HEK293 (cell line): ENCODE data around the gene TIMM50.

Experiments
- BCL11B ChIP-seq: fragments of 450-650 bp; formaldehyde crosslinking; IDR thresholded peaks from 2 replicates; pipeline ENCODE4 v1.5.1; 2016; ENCODE audit warnings: low read depth, missing biosample characterization, missing genetic modification characterization
- GLI2 ChIP-seq: fragments of 450-650 bp; formaldehyde crosslinking; IDR thresholded peaks from 2 replicates; pipeline ENCODE4; 2017; ENCODE audit warnings: missing biosample characterization, missing genetic modification characterization, low read depth, borderline replicate concordance
- KLF7 ChIP-seq: fragments of 450-650 bp; formaldehyde crosslinking; IDR thresholded peaks from 2 replicates; pipeline ENCODE4 v1.5.1; 2016; ENCODE audit warnings: missing biosample characterization, missing genetic modification characterization, borderline replicate concordance
- KLF8 ChIP-seq: fragments of 450-650 bp; formaldehyde crosslinking; IDR thresholded peaks from 2 replicates; pipeline ENCODE4 v1.5.1; 2016; ENCODE audit warnings: missing biosample characterization, missing genetic modification characterization
- KLF9 ChIP-seq: fragments of 450-650 bp; formaldehyde crosslinking; IDR thresholded peaks from 2 replicates; pipeline ENCODE4 v1.5.1; 2016; ENCODE audit warnings: missing biosample characterization, missing genetic modification characterization, low read depth
- MEIS1 ChIP-seq: sonication (generic); formaldehyde crosslinking; IDR thresholded peaks from 2 replicates; pipeline ENCODE4 v1.8.1; 2022; ENCODE audit warnings: missing genetic modification reagents, mild to moderate bottlenecking, borderline replicate concordance
- PRDM10 ChIP-seq: fragments of 450-650 bp; formaldehyde crosslinking; IDR thresholded peaks from 2 replicates; pipeline ENCODE4 v1.5.1; 2016; ENCODE audit warnings: missing biosample characterization, missing genetic modification characterization
- RBAK ChIP-seq: fragments of 450-650 bp; formaldehyde crosslinking; IDR thresholded peaks from 2 replicates; pipeline ENCODE4 v1.5.1; 2016; ENCODE audit warnings: missing biosample characterization, missing genetic modification characterization
- ZBTB1 ChIP-seq: fragments of 450-650 bp; formaldehyde crosslinking; IDR thresholded peaks from 2 replicates; pipeline ENCODE4 v1.5.1; 2016; ENCODE audit warnings: missing biosample characterization, missing genetic modification characterization
- ZBTB20 ChIP-seq: fragments of 450-650 bp; formaldehyde crosslinking; IDR thresholded peaks from 2 replicates; pipeline ENCODE4 v1.5.1; 2016; ENCODE audit warnings: missing biosample characterization, missing genetic modification characterization
- ZBTB7A ChIP-seq: fragments of 450-650 bp; formaldehyde crosslinking; IDR thresholded peaks from 2 replicates; pipeline ENCODE4 v1.5.1; 2016; ENCODE audit warnings: low read depth, missing biosample characterization, missing genetic modification characterization
- ZFP3 ChIP-seq: fragments of 450-650 bp; formaldehyde crosslinking; IDR thresholded peaks from 2 replicates; pipeline ENCODE4 v1.5.1; 2016; ENCODE audit warnings: low read depth, missing biosample characterization, missing genetic modification characterization
- ZFP41 ChIP-seq: fragments of 450-650 bp; formaldehyde crosslinking; IDR thresholded peaks from 2 replicates; pipeline ENCODE4 v1.5.1; 2016; ENCODE audit warnings: missing biosample characterization, missing genetic modification characterization, borderline replicate concordance
- ZNF114 ChIP-seq: fragments of 450-650 bp; formaldehyde crosslinking; IDR thresholded peaks from 2 replicates; pipeline ENCODE4 v1.5.0; 2017; ENCODE audit warnings: missing biosample characterization, missing genetic modification characterization
- ZNF146 ChIP-seq: fragments of 450-650 bp; formaldehyde crosslinking; IDR thresholded peaks from 2 replicates; pipeline ENCODE4 v1.5.1; 2016; ENCODE audit warnings: missing biosample characterization, missing genetic modification characterization
- ZNF157 ChIP-seq: fragments of 450-650 bp; formaldehyde crosslinking; IDR thresholded peaks from 2 replicates; pipeline ENCODE4 v1.5.1; 2016; ENCODE audit warnings: missing biosample characterization, missing genetic modification characterization
- ZNF221 ChIP-seq: fragments of 450-650 bp; formaldehyde crosslinking; IDR thresholded peaks from 2 replicates; pipeline ENCODE4 v1.5.1; 2017; ENCODE audit warnings: missing biosample characterization, missing genetic modification characterization, borderline replicate concordance
- ZNF302 ChIP-seq: fragments of 450-650 bp; formaldehyde crosslinking; IDR thresholded peaks from 2 replicates; pipeline ENCODE4 v1.5.1; 2016; ENCODE audit warnings: missing biosample characterization, missing genetic modification characterization, low read depth
- ZNF391 ChIP-seq: fragments of 450-650 bp; formaldehyde crosslinking; IDR thresholded peaks from 2 replicates; pipeline ENCODE4 v1.5.1; 2016; ENCODE audit warnings: low read depth, missing biosample characterization, missing genetic modification characterization, borderline replicate concordance
- ZNF629 ChIP-seq: fragments of 450-650 bp; formaldehyde crosslinking; IDR thresholded peaks from 2 replicates; pipeline ENCODE4 v1.5.1; 2017; ENCODE audit warnings: missing biosample characterization, missing genetic modification characterization
- ZNF654 ChIP-seq: fragments of 450-650 bp; formaldehyde crosslinking; IDR thresholded peaks from 2 replicates; pipeline ENCODE4 v1.5.1; 2016; ENCODE audit warnings: low read depth, missing biosample characterization, missing genetic modification characterization
- ZNF692 ChIP-seq: fragments of 450-650 bp; formaldehyde crosslinking; IDR thresholded peaks from 2 replicates; pipeline ENCODE4 v1.5.1; 2016; ENCODE audit warnings: missing biosample characterization, missing genetic modification characterization
- ZNF776 ChIP-seq: fragments of 450-650 bp; formaldehyde crosslinking; IDR thresholded peaks from 2 replicates; pipeline ENCODE4 v1.5.0; 2017; ENCODE audit warnings: missing biosample characterization, missing genetic modification characterization, borderline replicate concordance
- ZNF837 ChIP-seq: fragments of 450-650 bp; formaldehyde crosslinking; IDR thresholded peaks from 2 replicates; pipeline ENCODE4 v1.5.1; 2016; ENCODE audit warnings: missing biosample characterization, missing genetic modification characterization
- TF ChIP-seq, protein P1 (sequence below): fragments of 450-650 bp; formaldehyde crosslinking; IDR thresholded peaks from 2 replicates; pipeline ENCODE4 v1.5.1; 2016; ENCODE audit warnings: missing biosample characterization, missing genetic modification characterization
- TF ChIP-seq, protein P2 (sequence below): fragments of 450-650 bp; IDR thresholded peaks from 2 replicates; pipeline ENCODE4 v1.5.1; 2018; ENCODE audit warnings: missing biosample characterization, mild to moderate bottlenecking, missing genetic modification characterization
- TF ChIP-seq, protein P3 (sequence below): fragments of 450-650 bp; formaldehyde crosslinking; IDR thresholded peaks from 2 replicates; pipeline ENCODE4 v1.5.1; 2016; ENCODE audit warnings: missing biosample characterization, missing genetic modification characterization
- TF ChIP-seq, protein P4 (sequence below): fragments of 450-650 bp; formaldehyde crosslinking; IDR thresholded peaks from 2 replicates; pipeline ENCODE4 v1.5.1; 2016; ENCODE audit warnings: missing biosample characterization, missing genetic modification characterization

Gene TIMM50

DNA sequence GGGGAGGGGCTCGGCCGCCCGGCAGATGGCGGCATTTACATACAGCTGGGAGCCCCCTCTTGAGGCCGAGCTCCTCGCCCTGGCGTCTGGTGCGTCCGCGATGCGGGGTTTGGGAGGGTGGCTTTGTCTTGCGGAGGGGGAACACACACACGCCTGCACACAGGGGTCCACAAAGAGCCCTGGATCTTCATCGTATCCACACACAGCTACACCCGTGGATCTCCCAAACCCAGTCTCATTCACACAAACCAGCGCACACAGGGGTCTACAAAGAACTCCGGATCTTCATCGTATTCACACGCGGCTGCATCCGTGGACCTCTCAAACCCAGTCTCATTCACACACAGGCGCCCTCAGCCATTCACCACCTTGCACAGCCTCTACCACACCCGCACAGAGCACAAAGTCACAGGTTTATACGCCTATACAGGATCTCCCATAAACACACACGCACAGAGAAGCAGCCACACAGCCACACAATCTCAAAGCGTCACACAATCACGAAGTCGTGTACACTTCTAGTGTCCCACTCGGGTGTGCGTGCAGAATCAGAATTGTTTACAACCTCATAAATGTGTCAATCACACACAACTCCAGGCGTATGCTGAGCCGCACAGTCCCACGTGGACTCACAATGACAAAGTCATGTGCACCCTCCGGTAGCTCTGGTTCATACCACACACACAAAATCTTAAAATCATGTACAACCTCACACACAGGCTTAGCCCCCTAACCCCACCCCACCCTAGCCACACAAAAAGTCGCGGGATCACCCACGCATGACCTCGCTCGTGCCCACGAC is 17.6 kb downstream of the TIMM50 start (continued):
- TF ChIP-seq, protein P1, sequence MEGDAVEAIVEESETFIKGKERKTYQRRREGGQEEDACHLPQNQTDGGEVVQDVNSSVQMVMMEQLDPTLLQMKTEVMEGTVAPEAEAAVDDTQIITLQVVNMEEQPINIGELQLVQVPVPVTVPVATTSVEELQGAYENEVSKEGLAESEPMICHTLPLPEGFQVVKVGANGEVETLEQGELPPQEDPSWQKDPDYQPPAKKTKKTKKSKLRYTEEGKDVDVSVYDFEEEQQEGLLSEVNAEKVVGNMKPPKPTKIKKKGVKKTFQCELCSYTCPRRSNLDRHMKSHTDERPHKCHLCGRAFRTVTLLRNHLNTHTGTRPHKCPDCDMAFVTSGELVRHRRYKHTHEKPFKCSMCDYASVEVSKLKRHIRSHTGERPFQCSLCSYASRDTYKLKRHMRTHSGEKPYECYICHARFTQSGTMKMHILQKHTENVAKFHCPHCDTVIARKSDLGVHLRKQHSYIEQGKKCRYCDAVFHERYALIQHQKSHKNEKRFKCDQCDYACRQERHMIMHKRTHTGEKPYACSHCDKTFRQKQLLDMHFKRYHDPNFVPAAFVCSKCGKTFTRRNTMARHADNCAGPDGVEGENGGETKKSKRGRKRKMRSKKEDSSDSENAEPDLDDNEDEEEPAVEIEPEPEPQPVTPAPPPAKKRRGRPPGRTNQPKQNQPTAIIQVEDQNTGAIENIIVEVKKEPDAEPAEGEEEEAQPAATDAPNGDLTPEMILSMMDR (tag by site-specific recombination): peak; percentile 99
- TF ChIP-seq ZFP41 (tag by site-specific recombination): no peak
- TF ChIP-seq MEIS1 (CRISPR knock-in tag): no peak
- peak; percentile 95 for TF ChIP-seq PRDM10 (tag by site-specific recombination)
- TF ChIP-seq, protein P2, sequence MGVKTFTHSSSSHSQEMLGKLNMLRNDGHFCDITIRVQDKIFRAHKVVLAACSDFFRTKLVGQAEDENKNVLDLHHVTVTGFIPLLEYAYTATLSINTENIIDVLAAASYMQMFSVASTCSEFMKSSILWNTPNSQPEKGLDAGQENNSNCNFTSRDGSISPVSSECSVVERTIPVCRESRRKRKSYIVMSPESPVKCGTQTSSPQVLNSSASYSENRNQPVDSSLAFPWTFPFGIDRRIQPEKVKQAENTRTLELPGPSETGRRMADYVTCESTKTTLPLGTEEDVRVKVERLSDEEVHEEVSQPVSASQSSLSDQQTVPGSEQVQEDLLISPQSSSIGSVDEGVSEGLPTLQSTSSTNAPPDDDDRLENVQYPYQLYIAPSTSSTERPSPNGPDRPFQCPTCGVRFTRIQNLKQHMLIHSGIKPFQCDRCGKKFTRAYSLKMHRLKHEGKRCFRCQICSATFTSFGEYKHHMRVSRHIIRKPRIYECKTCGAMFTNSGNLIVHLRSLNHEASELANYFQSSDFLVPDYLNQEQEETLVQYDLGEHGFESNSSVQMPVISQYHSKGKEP (tag by site-specific recombination): peak; percentile 55
- no peak for TF ChIP-seq ZBTB1 (tag by site-specific recombination)
- 0 out of 2 replicates have a peak, but pooled peaks have one; percentile 35 for TF ChIP-seq ZNF157 (tag by site-specific recombination)
- TF ChIP-seq, protein P3, sequence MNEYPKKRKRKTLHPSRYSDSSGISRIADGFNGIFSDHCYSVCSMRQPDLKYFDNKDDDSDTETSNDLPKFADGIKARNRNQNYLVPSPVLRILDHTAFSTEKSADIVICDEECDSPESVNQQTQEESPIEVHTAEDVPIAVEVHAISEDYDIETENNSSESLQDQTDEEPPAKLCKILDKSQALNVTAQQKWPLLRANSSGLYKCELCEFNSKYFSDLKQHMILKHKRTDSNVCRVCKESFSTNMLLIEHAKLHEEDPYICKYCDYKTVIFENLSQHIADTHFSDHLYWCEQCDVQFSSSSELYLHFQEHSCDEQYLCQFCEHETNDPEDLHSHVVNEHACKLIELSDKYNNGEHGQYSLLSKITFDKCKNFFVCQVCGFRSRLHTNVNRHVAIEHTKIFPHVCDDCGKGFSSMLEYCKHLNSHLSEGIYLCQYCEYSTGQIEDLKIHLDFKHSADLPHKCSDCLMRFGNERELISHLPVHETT (tag by site-specific recombination): peak; percentile 84
- TF ChIP-seq ZNF114: no peak
- TF ChIP-seq, protein P4, sequence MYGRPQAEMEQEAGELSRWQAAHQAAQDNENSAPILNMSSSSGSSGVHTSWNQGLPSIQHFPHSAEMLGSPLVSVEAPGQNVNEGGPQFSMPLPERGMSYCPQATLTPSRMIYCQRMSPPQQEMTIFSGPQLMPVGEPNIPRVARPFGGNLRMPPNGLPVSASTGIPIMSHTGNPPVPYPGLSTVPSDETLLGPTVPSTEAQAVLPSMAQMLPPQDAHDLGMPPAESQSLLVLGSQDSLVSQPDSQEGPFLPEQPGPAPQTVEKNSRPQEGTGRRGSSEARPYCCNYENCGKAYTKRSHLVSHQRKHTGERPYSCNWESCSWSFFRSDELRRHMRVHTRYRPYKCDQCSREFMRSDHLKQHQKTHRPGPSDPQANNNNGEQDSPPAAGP (tag by site-specific recombination): peak; percentile 92
- 0 out of 2 replicates have a peak, but pooled peaks have one; percentile 81 for TF ChIP-seq ZNF391 (tag by site-specific recombination)
- TF ChIP-seq ZNF221 (tag by site-specific recombination): 0 out of 2 replicates have a peak, but pooled peaks have one; percentile 62
- TF ChIP-seq ZBTB7A: peak; percentile 48; the same call in 1 of the 2 replicates
- 0 out of 2 replicates have a peak, but pooled peaks have one; percentile 84 for TF ChIP-seq ZNF776 (tag by site-specific recombination)
- TF ChIP-seq KLF9 (tag by site-specific recombination): peak; percentile 79; the same call in 1 of the 2 replicates
- TF ChIP-seq ZNF692 (tag by site-specific recombination): peak; percentile 81
- TF ChIP-seq ZNF654 (tag by site-specific recombination): peak; percentile 65
- TF ChIP-seq KLF7 (tag by site-specific recombination): peak; percentile 76; the same call in 1 of the 2 replicates
- TF ChIP-seq ZNF629: peak; percentile 73
- TF ChIP-seq ZBTB20 (tag by site-specific recombination): peak; percentile 80
- peak; percentile 57; the same call in 1 of the 2 replicates for TF ChIP-seq ZNF146
- TF ChIP-seq RBAK: peak; percentile 67; the same call in 1 of the 2 replicates
- TF ChIP-seq GLI2 (tag by site-specific recombination): no peak
- TF ChIP-seq KLF8 (tag by site-specific recombination): peak; percentile 67
- peak; percentile 73 for TF ChIP-seq ZNF837 (tag by site-specific recombination)
- TF ChIP-seq ZFP3 (tag by site-specific recombination): 0 out of 2 replicates have a peak, but pooled peaks have one; percentile 7
- no peak for TF ChIP-seq ZNF302
- TF ChIP-seq BCL11B (tag by site-specific recombination): peak; percentile 47; the same call in 1 of the 2 replicates
